ENCODE results near the gene IFNLR1.

The IFNLR1 gene

GRCh38 chr1:24189528-24189927 is 2.4 kb upstream of the IFNLR1 start:
- TF ChIP-seq FOXM1 (IDR thresholded peaks at IDR 0.05; ENCODE audit: borderline replicate concordance, low read depth) (no peak), USF1 (IDR thresholded peaks at IDR 0.05) (no peak), TEAD4 (IDR thresholded peaks at IDR 0.05) (no peak), ZBTB7A (IDR thresholded peaks at IDR 0.05; ENCODE audit: low read depth) (no peak), NFIC (IDR thresholded peaks at IDR 0.05) (no peak), CREB1 (IDR thresholded peaks at IDR 0.05; ENCODE audit: low read depth) (no peak), CEBPB (IDR thresholded peaks at IDR 0.05) (no peak), TAF1 (IDR thresholded peaks at IDR 0.05; ENCODE audit: low read depth) (no peak), MAX (IDR thresholded peaks at IDR 0.05) (no peak), RAD21 (IDR thresholded peaks at IDR 0.05; ENCODE audit: low read depth) (no peak)

- TF ChIP-seq ZBTB7A (IDR thresholded peaks at IDR 0.05; ENCODE audit: low read depth) (no peak), FOXM1 (IDR thresholded peaks at IDR 0.05; ENCODE audit: borderline replicate concordance, low read depth) (no peak), CREB1 (IDR thresholded peaks at IDR 0.05; ENCODE audit: low read depth) (no peak), TEAD4 (IDR thresholded peaks at IDR 0.05) (no peak), TAF1 (IDR thresholded peaks at IDR 0.05; ENCODE audit: low read depth) (no peak), EGR1 (IDR thresholded peaks at IDR 0.05) (no peak), CEBPB (IDR thresholded peaks at IDR 0.05) (no peak), REST (IDR thresholded peaks at IDR 0.05; ENCODE audit: low read depth) (no peak), NFIC (IDR thresholded peaks at IDR 0.05) (no peak), RAD21 (IDR thresholded peaks at IDR 0.05; ENCODE audit: low read depth) (no peak), USF1 (IDR thresholded peaks at IDR 0.05) (no peak), TCF12 (IDR thresholded peaks at IDR 0.05; ENCODE audit: low read depth) (no peak), YY1 (IDR thresholded peaks at IDR 0.05; ENCODE audit: low read depth) (no peak), MAX (IDR thresholded peaks at IDR 0.05) (no peak), EP300 (IDR thresholded peaks at IDR 0.05; ENCODE audit: borderline replicate concordance) (no peak)
Measured at GRCh38 chr1:24186711-24186992, 437 bp downstream of the IFNLR1 start.

GRCh38 chr1:24186031-24186710 is 918 bp downstream of the IFNLR1 start:
- TF ChIP-seq NFIC (IDR thresholded peaks at IDR 0.05) (no peak), YY1 (IDR thresholded peaks at IDR 0.05; ENCODE audit: low read depth) (no peak), EP300 (IDR thresholded peaks at IDR 0.05; ENCODE audit: borderline replicate concordance) (no peak), RAD21 (IDR thresholded peaks at IDR 0.05; ENCODE audit: low read depth) (no peak), MAX (IDR thresholded peaks at IDR 0.05) (no peak), TEAD4 (IDR thresholded peaks at IDR 0.05) (no peak), CREB1 (IDR thresholded peaks at IDR 0.05; ENCODE audit: low read depth) (no peak), USF1 (IDR thresholded peaks at IDR 0.05) (no peak)

- TF ChIP-seq REST (IDR thresholded peaks at IDR 0.05; ENCODE audit: low read depth) = no peak
- no peak for TF ChIP-seq MAX (IDR thresholded peaks at IDR 0.05)
- TF ChIP-seq NFIC (IDR thresholded peaks at IDR 0.05) = no peak
- no peak for TF ChIP-seq YY1 (IDR thresholded peaks at IDR 0.05; ENCODE audit: low read depth)
- no peak for TF ChIP-seq FOXM1 (IDR thresholded peaks at IDR 0.05; ENCODE audit: borderline replicate concordance, low read depth)
- no peak for TF ChIP-seq CEBPB (IDR thresholded peaks at IDR 0.05)
- TF ChIP-seq EGR1 (IDR thresholded peaks at IDR 0.05) = no peak
- no peak for TF ChIP-seq TCF12 (IDR thresholded peaks at IDR 0.05; ENCODE audit: low read depth)
- TF ChIP-seq ZBTB7A (IDR thresholded peaks at IDR 0.05; ENCODE audit: low read depth) = no peak
- TF ChIP-seq TEAD4 (IDR thresholded peaks at IDR 0.05) = no peak
- no peak for TF ChIP-seq USF1 (IDR thresholded peaks at IDR 0.05)
- TF ChIP-seq RAD21 (IDR thresholded peaks at IDR 0.05; ENCODE audit: low read depth) = no peak
- no peak for TF ChIP-seq CREB1 (IDR thresholded peaks at IDR 0.05; ENCODE audit: low read depth)
- TF ChIP-seq TAF1 (IDR thresholded peaks at IDR 0.05; ENCODE audit: low read depth) = no peak
- no peak for TF ChIP-seq EP300 (IDR thresholded peaks at IDR 0.05; ENCODE audit: borderline replicate concordance)
Measured at GRCh38 chr1:24185076-24185475, 2.0 kb downstream of the IFNLR1 start.
